Transverse colon (tissue), 4 donors: ENCODE results near the gene DUSP9. TPM values are rescaled to one million over a fixed set of nuclear protein-coding genes. Genes with fewer than 3 reads are reported as not detected.

Experiments used
- DNase-seq: peaks from one replicate; pipeline ENCODE4 v3.0.0-alpha.2; 2019
- H3K27ac ChIP-seq, 4 donors: fragments of 200-600 bp; sonication (generic); 2 replicates each; pipeline ENCODE4 v1.5.1; 2016 to 2018; ENCODE audit warnings: inconsistent platforms in 4 of 4
- H3K27me3 ChIP-seq: fragments of 200-600 bp; sonication (generic); 2 replicates; pipeline ENCODE4 v1.5.1; 2017; ENCODE audit warnings: inconsistent platforms
- H3K36me3 ChIP-seq, 4 donors: fragments of 200-600 bp; sonication (generic); 2 replicates each; pipeline ENCODE4 v1.5.1; 2017 to 2019; ENCODE audit warnings: inconsistent platforms in 4 of 4
- H3K4me1 ChIP-seq, 4 donors: fragments of 200-600 bp; sonication (generic); 2 replicates each; pipeline ENCODE4 v1.5.1; 2017 to 2020; ENCODE audit warnings: inconsistent platforms in 4 of 4
- H3K4me3 ChIP-seq, 4 donors: fragments of 200-600 bp; sonication (generic); 1 replicate in 1 of 4; 2 replicates in 3 of 4; pipeline versions ENCODE4 v1.5.1 to v1.6.1; 2017 to 2019; ENCODE audit warnings: inconsistent platforms in 4 of 4
- H3K9me3 ChIP-seq, 2 donors: fragments of 200-600 bp; sonication (generic); 2 replicates each; pipeline ENCODE4 v1.5.1; 2017 to 2019; ENCODE audit warnings: inconsistent platforms in 2 of 2
- EP300 ChIP-seq: sonication (generic); formaldehyde crosslinking; IDR thresholded peaks from one replicate; pipeline ENCODE4 v1.6.1; 2017; ENCODE audit warnings: antibody characterized with exemption, low read depth
- POLR2A ChIP-seq: fragments of 450-650 bp; IDR thresholded peaks from one replicate; pipeline ENCODE4 v1.6.1; 2016; ENCODE audit warnings: antibody characterized with exemption, mild to moderate bottlenecking, moderate library complexity
- POLR2AphosphoS5 ChIP-seq, 3 donors: sonication (generic); formaldehyde crosslinking; IDR thresholded peaks; one replicate each; pipeline ENCODE4 v1.6.1; 2016; ENCODE audit warnings: antibody characterized with exemption in 3 of 3
- WGBS, 2 donors: methylation state at CpG; one replicate each; pipeline ENCODE4 v1.1.5; 2018; ENCODE audit warnings: low coverage in 1 of 2; 5-methylcytosine and 5-hydroxymethylcytosine counted together
- in situ Hi-C, 4 donors: fragments of 200-750 bp; cut with MboI; loops; one replicate each; pipeline versions ENCODE4 v1.15.0 to v1.15.1; 2017; ENCODE audit warnings: low sequenced_read_pairs in 3 of 4, low pct_ligation_motif_present in 1 of 4, low pct_unique_long_range_greater_than_20kb in 1 of 4
- intact Hi-C: fragments of 100-400 bp; cut with DNase I; formaldehyde crosslinking; loops from one replicate; pipeline ENCODE4 v1.15.1; 2023; ENCODE audit warnings: low total_unique reads
- total RNA-seq, 4 donors: library from RNA; depleted of rRNA; stranded (reverse); fragments of >200 nt; gene quantifications; one replicate each; pipeline ENCODE4 v1.1.0, GENCODE V29; 2016
- TF ChIP-seq, protein P1 (sequence below), 5 experiments: fragments of 200-600 bp in 3 of 5; fragments of 450-650 bp in 2 of 5; sonication (generic) in 3 of 5; IDR thresholded peaks; 1 replicate in 2 of 5; 2 replicates in 3 of 5; pipeline ENCODE4 v1.5.1; 2016 to 2017; ENCODE audit warnings: antibody characterized with exemption in 5 of 5, inconsistent platforms in 3 of 5, mild to moderate bottlenecking in 2 of 5, moderate library complexity in 1 of 5

Gene DUSP9
- total RNA-seq, 4 donors from 2014 or later: not detected

DNA sequence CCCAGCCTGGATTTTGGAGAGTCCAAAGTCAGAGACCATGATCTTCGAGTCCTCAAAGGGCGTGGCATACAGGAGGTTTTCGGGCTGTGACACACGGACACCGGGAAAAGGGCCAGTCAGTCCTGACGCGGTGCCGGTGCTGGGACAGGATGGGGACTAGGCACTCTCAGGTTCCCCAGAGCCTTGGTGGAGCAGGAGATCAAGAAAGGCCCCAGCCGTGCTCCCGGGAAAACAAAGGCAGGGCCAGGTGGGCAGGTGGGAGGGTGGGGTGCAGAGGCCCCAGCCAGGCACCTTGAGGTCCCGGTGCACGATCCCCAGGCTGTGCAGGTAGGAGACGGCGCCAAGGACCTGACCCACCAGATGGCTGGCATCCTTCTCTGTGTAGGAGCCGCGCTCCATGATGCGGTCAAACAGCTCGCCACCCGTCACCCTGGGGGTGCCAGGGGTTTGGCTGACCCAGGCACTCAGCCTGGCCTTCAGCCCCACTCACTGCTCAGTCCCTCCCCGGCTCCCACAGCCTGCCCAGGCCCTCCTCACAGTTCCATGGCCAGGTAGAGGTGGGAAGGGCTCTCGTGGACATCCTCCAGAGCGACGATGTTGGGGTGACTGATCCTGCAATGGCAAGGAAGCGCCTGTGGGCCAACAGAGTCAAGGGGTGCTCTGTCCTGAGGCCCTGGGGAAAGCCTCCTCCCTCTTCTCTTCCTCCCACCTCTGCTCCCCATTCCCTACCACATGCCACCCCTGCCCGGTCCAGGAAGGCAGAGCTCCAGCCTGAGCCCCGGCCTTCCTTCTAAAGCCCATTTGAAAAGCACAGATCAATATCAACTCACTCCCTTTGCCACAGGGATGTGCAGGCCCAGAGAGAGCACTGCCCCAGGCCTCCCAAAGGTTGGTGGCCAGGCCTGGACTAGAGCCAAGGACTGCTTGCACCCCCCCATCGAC is 24.9 kb downstream of the DUSP9 start:
- no peak overlapping the region for H3K4me3 ChIP-seq
- in situ Hi-C loops (loop anchor here (25.0 kb wide), 2 partner anchors 110 to 710 kb away; no protein-coding TSS in a partner anchor), intact Hi-C loops (no loop called here)
- DNase-seq: no peak
- no peaks in the 10 kb centered on the region for H3K9me3 ChIP-seq
- 84% methylated on average over 26 of the region's 27 CpGs; no CpG with 5 or more reads in 1 of the 2 donors for WGBS, 2 donors
- TF ChIP-seq POLR2AphosphoS5 (IDR thresholded peaks at IDR 0.05) (no peak), POLR2A (no peak), EP300 (no peak)
- TF ChIP-seq, protein P1, sequence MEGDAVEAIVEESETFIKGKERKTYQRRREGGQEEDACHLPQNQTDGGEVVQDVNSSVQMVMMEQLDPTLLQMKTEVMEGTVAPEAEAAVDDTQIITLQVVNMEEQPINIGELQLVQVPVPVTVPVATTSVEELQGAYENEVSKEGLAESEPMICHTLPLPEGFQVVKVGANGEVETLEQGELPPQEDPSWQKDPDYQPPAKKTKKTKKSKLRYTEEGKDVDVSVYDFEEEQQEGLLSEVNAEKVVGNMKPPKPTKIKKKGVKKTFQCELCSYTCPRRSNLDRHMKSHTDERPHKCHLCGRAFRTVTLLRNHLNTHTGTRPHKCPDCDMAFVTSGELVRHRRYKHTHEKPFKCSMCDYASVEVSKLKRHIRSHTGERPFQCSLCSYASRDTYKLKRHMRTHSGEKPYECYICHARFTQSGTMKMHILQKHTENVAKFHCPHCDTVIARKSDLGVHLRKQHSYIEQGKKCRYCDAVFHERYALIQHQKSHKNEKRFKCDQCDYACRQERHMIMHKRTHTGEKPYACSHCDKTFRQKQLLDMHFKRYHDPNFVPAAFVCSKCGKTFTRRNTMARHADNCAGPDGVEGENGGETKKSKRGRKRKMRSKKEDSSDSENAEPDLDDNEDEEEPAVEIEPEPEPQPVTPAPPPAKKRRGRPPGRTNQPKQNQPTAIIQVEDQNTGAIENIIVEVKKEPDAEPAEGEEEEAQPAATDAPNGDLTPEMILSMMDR (IDR thresholded peaks at IDR 0.05): no peak
- H3K36me3 ChIP-seq: no peaks in the 10 kb centered on the region
- peaks cover 30% of the 10 kb centered on the region for H3K27me3 ChIP-seq
- H3K4me1 ChIP-seq: peaks cover 0 to 2% (median 0%) of the 10 kb centered on the region in 4 donors
- peak overlapping the region in 2 of 4 donors; percentile 49 to 60 for H3K27ac ChIP-seq

DNA sequence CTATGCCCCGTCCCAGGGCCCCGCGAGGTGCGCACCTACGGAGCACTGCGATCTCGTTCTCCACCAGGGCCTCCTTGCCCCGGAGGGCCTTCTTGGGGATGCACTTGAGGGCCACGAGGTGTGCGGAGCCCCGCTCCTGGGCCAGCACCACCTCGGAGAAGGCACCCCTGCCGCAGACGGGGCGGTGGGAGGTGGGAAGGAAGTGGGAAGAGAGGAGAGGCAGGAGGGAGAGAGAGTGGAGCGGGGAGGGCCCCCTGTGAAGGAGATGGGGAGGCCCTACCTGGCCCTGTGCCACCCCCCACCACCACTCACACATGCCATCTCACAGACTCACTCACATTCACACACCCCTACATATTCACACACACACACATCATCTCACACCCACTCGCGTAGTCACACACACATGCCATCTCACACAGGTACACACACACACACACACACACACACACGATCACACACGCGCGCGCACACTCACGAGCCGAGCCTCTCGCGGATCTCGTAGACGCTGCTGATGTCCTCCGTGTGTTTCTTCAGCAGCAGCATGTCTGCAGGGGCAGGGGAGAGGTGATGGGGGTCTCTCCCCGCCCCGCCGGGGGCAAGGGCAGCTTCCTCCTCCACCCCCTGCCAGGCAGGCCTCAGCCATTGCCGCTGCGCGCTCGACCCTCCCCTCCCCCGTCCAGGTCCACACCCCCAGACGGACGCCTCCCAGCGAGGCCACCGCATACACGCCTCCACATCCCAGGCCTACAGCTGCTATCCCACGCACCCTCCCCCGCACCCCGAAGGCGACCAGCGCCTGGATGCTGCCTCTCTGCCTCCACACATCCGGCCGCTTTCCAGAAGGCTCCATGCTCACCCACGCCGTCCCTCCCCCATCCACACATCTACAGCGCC is 25.8 kb downstream of the DUSP9 start:
- no peak for TF ChIP-seq POLR2AphosphoS5 (IDR thresholded peaks at IDR 0.05)
- TF ChIP-seq, protein P1 (IDR thresholded peaks at IDR 0.05): no peak
- DNase-seq: no peak
- in situ Hi-C loops: loop anchor here (25.0 kb wide), 2 partner anchors 110 to 710 kb away; no protein-coding TSS in a partner anchor
- H3K27ac ChIP-seq: peak overlapping the region in 3 of 4 donors; percentile 9 to 60 (median 49)
- H3K4me3 ChIP-seq: peak overlapping the region in 1 of 4 donors; percentile 23
- intact Hi-C loops: no loop called here
- no peaks in the 10 kb centered on the region for H3K36me3 ChIP-seq
- WGBS, 2 donors: 61% methylated on average over 50 of the region's 53 CpGs; no CpG with 5 or more reads in 1 of the 2 donors
- H3K4me1 ChIP-seq: peaks cover 0 to 2% (median 0%) of the 10 kb centered on the region in 4 donors
- H3K27me3 ChIP-seq: peaks cover 30% of the 10 kb centered on the region
- no peaks in the 10 kb centered on the region for H3K9me3 ChIP-seq

DNA sequence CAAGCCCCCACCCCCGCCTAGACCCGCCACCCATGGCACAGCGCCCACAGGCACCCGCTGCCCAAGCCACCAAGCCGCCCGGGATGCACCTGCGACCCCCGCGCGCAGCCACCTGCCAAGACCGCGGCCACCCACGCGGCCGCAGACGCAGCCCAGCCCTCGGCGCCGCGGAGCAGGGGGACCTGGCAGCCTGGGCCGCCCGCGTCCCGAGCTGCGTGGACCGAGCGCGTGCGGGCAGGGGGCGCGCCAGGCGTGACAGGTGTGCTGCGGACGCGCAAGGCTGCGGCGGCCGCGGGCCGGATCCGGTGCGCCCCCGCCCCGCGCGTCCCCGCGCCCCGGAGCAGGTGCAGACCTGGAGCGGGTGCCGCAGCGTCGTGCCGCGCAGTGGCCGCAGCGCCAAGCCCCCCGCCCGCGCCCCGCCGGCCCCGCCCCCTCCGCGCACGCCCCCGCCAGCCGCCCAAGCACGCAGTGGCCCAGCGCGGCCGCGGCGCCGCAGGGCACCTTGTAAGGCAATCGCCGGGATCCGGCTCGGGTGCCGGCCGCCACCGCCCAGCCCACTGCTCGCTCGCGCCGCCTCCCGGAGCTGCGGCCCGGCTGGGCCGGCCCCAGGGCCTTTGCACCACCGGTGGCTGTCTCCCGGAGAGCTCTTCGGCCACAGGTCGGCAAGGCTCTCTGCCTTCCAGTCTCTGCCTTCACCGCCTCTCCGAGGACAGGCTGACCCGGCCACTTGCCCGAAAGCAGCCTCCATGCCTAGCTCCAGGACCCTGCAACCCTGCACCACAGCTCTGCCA is 26.6 kb downstream of the DUSP9 start, which contains the start of gene PNCK:
PNCK (minus strand) TSS at position 386 of the 791 bp plus-strand sequence. CDS start 737 bp downstream, outside the sequence.
- 71% methylated on average over 51 of the region's 98 CpGs; no CpG with 5 or more reads in 1 of the 2 donors for WGBS, 2 donors
- no peaks in the 10 kb centered on the region for H3K9me3 ChIP-seq
- H3K27me3 ChIP-seq: peaks cover 30% of the 10 kb centered on the region
- TF ChIP-seq POLR2A (no peak), EP300 (no peak), POLR2AphosphoS5 (IDR thresholded peaks at IDR 0.05) (no peak)
- TF ChIP-seq, protein P1 (IDR thresholded peaks at IDR 0.05): no peak
- H3K4me3 ChIP-seq: peak within 1 kb of the TSS in 1 of 4 donors; percentile 23
- no peaks in the 10 kb centered on the region for H3K4me1 ChIP-seq
- H3K27ac ChIP-seq: peak within 1 kb of the TSS in 3 of 4 donors; percentile 9 to 60 (median 49)
- in situ Hi-C loops (loop anchor here (25.0 kb wide), 2 partner anchors 111 to 711 kb away; no protein-coding TSS in a partner anchor), intact Hi-C loops (no loop called here)
- DNase-seq: no peak
- H3K36me3 ChIP-seq: no peaks in the 10 kb centered on the region
